BLaER1 treated with 17β-estradiol and CSF1 and Interleukin-3, amounts not matched to agents 10 nM and 100 nM (cell line): ENCODE results near the gene MUS81.
"Not testable (repeated sequence)": the region's sequence is repeated elsewhere in the genome, so short reads cannot be mapped to it uniquely, and the experiment has no call there.

Experiments
- H3K27ac ChIP-seq, 11 experiments: shearing (Covaris generic); formaldehyde crosslinking; 2 replicates each; pipeline ENCODE4 v1.8.1; 2022
- H3K27me3 ChIP-seq, 11 experiments: shearing (Covaris generic); formaldehyde crosslinking; 2 replicates each; pipeline ENCODE4 v1.8.1; 2022
- H3K36me3 ChIP-seq, 11 experiments: shearing (Covaris generic); formaldehyde crosslinking; 2 replicates each; pipeline ENCODE4 v1.8.1; 2022
- H3K4me1 ChIP-seq, 10 experiments: shearing (Covaris generic); formaldehyde crosslinking; 2 replicates each; pipeline ENCODE4 v1.8.1; 2022
- H3K4me2 ChIP-seq, 11 experiments: shearing (Covaris generic); formaldehyde crosslinking; 2 replicates each; pipeline ENCODE4 v1.8.1; 2022
- H3K4me3 ChIP-seq, 10 experiments: shearing (Covaris generic); formaldehyde crosslinking; 2 replicates each; pipeline ENCODE4 v1.8.1; 2022
- H3K9ac ChIP-seq, 11 experiments: shearing (Covaris generic); formaldehyde crosslinking; 2 replicates each; pipeline ENCODE4 v1.8.1; 2022
- H3K9me3 ChIP-seq, 11 experiments: shearing (Covaris generic); formaldehyde crosslinking; replicated peaks in 1 of 11; 2 replicates each; pipeline ENCODE4 v1.8.1; 2022
- H4K20me1 ChIP-seq, 11 experiments: shearing (Covaris generic); formaldehyde crosslinking; 2 replicates each; pipeline ENCODE4 v1.8.1; 2022
- Cebpa-rat ChIP-seq, 11 experiments: shearing (Covaris generic); IDR thresholded peaks; 2 replicates each; pipeline ENCODE4 v1.8.1; 2022

The MUS81 gene

DNA sequence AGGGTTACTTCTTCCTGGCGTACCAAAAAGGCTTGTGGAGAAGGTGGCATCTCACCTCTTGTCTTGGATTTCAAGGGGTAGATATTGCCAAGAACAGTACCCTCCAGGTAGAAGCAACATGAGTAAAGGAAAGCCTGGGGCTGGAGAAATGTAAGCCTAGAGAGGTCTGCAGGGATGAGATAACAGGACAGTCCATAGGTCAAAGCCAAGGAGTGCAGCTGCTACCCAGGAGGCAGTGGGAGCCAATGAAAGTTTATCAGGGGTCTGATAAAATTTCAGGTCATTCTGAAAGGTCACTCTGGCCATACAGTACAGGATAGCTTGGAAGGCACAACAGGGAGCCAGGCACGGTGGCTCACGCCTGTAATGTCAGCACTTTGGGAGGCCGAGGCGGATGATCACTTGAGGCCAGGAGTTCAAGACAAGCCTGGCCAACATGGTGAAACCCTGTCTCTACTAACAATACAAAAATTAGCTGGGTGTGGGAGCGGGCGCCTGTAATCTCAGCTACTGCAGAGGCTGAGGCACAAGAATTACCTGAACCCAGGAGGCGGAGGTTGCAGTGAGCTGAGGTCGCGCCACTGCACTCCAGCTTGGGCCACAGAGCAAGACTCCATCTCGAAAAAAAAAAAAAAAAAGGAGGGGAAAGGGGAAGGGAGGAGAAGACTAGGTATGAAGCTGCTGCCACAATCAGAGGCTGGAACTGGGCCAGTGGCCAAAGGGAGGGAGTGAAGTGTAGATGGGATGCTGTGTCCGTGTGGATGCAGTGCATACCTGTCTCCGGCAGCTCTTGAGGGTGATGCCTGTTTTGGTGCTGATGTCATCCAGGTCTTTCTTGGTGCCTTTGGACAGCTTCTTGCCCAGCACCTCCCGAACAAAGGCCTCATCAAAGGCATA is 26.8 kb downstream of the MUS81 start:
- Histone ChIP-seq H3K36me3 (peaks cover 41 to 54% (median 49%) of the 10 kb centered on the region in 11 experiments), H3K4me3 (peak overlapping the region; percentile 61 to 98 (median 85)), H3K27ac (peak overlapping the region in 9 of 11 experiments; percentile 79 to 94 (median 87); a peak in 16 of 22 replicates), H4K20me1 (peaks cover 0 to 63% (median 42%) of the 10 kb centered on the region in 11 experiments; a peak in 17 of 22 replicates), H3K27me3 (no peaks in the 10 kb centered on the region), H3K9me3 (no peaks in the 10 kb centered on the region), H3K9ac (peak overlapping the region; percentile 69 to 98 (median 89)), H3K4me2 (peak overlapping the region; percentile 94 to 98 (median 97)), H3K4me1 (peaks cover 57 to 72% (median 67%) of the 10 kb centered on the region in 10 experiments)
- no peak for TF ChIP-seq Cebpa-rat (IDR thresholded peaks at IDR 0.05)

DNA sequence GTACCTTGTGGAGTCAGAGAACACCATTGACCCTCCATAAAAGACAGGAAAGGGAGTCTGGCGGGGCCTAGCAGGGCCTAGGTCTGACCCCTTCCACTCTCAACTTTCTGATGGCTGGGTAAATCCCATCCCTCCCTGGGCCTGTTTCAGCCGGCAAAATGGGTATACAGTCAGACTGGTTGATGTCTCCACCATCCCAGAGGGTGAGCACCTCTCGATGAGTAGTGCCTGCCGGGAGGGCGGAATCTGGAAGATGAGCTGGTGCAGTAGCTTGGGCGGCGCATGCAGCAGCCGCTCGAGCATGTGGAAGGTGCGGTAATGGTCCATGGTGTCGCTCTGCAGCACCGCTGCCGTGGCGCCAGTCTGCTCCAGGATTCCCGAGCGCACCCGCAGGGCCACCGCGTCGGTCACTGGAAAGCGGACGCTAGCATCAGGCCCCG is 27.5 kb downstream of the MUS81 start:
- H3K9me3 ChIP-seq, result no peaks in the 10 kb centered on the region
- no peak for TF ChIP-seq Cebpa-rat (IDR thresholded peaks at IDR 0.05)
- H3K9ac ChIP-seq, result peak overlapping the region; percentile 69 to 98 (median 89)

DNA sequence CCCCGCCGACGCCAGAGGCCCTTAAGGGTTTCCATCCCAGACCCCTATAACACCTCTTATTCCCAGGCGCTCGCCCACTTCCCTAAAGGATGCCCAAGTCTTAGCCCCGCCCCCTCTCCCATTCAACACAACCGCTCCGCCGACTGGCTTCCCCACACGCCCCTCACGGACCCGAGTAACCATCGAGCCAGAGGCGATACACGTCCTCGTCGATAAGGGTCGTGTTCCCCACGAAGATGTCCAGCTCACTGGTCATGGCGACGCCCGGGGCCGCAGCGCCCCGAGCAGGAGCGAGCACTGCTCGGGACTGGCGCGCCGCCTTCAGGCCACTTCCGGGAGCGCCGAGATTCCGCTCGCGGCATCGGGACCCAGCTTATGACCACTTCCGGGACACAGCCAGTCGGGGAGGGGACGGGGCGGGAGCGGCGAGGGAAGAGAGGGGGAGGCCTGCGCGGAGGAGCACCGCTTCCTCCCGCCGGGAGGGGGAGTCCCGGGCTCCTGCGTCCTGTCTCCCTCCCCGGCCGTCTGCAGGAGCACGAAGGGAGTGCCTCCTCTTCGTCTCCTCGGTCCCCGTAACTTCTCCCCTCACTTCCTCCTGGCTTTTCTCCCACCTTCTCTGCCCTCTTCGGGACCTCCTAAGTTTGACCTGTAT is 28.1 kb downstream of the MUS81 start, which contains the start of gene FIBP:
TSS of gene FIBP (minus strand) at position 309 of the 652 bp plus-strand sequence. CDS start at position 256, 53 bp downstream.
- no peaks in the 10 kb centered on the region for H3K9me3 ChIP-seq
- H3K4me1 ChIP-seq, result peaks cover 63 to 78% (median 74%) of the 10 kb centered on the region in 10 experiments
- H3K4me3 ChIP-seq, result peak within 1 kb of the TSS; percentile 61 to 98 (median 85)
- peak within 1 kb of the TSS; percentile 82 to 98 (median 89) for H3K9ac ChIP-seq
- no peaks in the 10 kb centered on the region for H3K27me3 ChIP-seq
- peak within 1 kb of the TSS; percentile 79 to 94 (median 87) for H3K27ac ChIP-seq
- peaks cover 29 to 50% (median 38%) of the 10 kb centered on the region in 11 experiments for H3K36me3 ChIP-seq
- H4K20me1 ChIP-seq, result peaks cover 0 to 70% (median 47%) of the 10 kb centered on the region in 11 experiments; a peak in 18 of 22 replicates
- no peak for TF ChIP-seq Cebpa-rat (IDR thresholded peaks at IDR 0.05)
- H3K4me2 ChIP-seq, result peak within 1 kb of the TSS; percentile 94 to 99 (median 97)

More for the DNA sequence above, 27.5 kb downstream of the MUS81 start:
- peaks cover 59 to 73% (median 69%) of the 10 kb centered on the region in 10 experiments for H3K4me1 ChIP-seq
- H3K4me2 ChIP-seq, result peak overlapping the region; percentile 94 to 98 (median 97)
- H3K36me3 ChIP-seq, result peaks cover 34 to 52% (median 43%) of the 10 kb centered on the region in 11 experiments
- peak overlapping the region; percentile 61 to 98 (median 85) for H3K4me3 ChIP-seq
- no peaks in the 10 kb centered on the region for H3K27me3 ChIP-seq
- H3K27ac ChIP-seq, result peak overlapping the region; percentile 6 to 94 (median 87); a peak in 21 of 22 replicates
- H4K20me1 ChIP-seq, result peaks cover 0 to 70% (median 49%) of the 10 kb centered on the region in 11 experiments; a peak in 18 of 22 replicates

DNA sequence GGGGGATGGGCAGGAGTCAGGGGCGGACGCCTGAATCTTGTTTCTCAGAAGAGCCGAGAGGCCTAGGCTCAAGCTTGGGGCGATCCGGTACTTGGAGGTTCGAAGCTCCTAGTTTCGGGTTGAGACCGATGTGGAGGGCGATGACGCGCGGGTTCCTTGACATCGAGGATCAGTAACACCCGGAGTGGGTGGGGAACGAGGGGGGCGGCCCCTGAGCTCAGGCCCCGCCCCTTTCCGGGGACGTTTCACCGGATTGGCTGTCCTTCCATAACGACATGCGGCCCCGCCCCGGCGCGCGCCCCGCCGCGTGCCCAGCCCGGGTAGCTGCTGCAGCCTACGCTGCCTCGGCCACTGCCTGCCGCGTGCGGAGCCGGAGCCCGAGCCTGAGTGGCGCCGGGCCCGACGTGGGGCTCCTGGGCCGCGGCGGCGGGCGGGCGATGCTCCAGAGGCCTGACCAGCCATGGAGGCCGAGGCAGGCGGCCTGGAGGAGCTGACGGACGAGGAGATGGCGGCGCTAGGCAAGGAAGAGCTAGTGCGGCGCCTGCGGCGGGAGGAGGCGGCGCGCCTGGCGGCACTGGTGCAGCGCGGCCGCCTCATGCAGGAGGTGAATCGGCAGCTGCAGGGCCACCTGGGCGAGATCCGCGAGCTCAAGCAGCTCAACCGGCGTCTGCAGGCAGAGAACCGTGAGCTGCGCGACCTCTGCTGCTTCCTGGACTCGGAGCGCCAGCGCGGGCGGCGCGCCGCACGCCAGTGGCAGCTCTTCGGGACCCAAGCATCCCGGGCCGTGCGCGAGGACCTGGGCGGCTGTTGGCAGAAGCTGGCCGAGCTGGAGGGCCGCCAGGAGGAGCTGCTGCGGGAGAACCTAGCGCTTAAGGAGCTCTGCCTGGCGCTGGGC is 30.3 kb downstream of the MUS81 start, which contains the start of gene CCDC85B:
TSS of gene CCDC85B (plus strand) at position 350 of the 895 bp plus-strand sequence. CDS start at position 461, 111 bp downstream.
- Histone ChIP-seq H3K27me3 (no peaks in the 10 kb centered on the region), H3K4me1 (peaks cover 72 to 81% (median 78%) of the 10 kb centered on the region in 10 experiments), H3K9me3 (no peaks in the 10 kb centered on the region), H3K27ac (peak within 1 kb of the TSS; percentile 79 to 94 (median 88); a peak in 21 of 22 replicates), H3K4me2 (peak within 1 kb of the TSS; percentile 92 to 99 (median 95)), H4K20me1 (peaks cover 0 to 62% (median 31%) of the 10 kb centered on the region in 11 experiments; a peak in 18 of 22 replicates), H3K36me3 (peaks cover 12 to 31% (median 18%) of the 10 kb centered on the region in 11 experiments; a peak in 20 of 22 replicates), H3K4me3 (peak within 1 kb of the TSS; percentile 73 to 98 (median 87)), H3K9ac (peak within 1 kb of the TSS; percentile 84 to 98 (median 89))
- no peak for TF ChIP-seq Cebpa-rat (IDR thresholded peaks at IDR 0.05)

DNA sequence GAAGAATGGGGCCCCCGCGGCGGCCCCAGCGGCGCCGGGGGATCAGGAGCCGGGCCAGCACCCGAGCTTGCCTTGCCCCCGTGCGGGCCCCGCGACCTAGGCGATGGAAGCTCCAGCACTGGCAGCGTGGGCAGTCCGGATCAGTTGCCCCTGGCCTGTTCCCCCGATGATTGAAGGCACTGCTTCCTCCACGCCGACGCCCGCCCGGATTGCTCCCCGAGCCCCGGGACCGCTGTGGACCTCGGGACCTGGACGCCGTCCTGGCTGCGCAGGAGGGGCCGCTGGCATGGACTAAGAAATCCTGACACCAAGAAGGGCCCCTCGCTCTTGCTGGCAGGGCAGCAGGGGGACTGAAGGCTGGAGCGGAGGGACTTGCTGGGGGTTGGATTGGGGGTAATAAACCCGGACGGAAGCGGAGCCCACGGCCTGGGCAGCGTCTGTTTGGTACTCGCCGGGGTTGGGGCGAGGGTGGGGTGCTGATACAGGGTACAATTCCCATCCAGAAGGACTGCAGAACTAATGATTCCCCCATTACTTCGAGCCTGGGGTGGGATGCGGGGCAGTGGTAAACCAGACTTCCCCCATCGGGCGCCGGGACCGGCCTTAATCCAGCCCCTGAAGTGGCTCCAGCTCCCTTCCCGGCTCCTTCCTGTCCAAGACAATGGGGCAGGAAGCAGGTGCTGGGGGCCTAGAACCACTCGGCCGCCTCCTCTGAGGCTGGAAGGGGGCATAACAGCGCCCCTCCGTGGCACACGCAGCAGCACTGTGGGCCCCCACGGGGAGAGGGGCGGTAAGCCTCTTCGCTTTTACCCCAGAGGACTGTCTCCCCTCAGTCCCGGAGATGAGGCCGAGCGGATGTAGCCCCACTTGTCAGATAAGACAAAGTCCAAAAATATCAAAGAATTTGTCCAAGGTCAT is 31.2 kb downstream of the MUS81 start:
- peaks cover 3 to 31% (median 9%) of the 10 kb centered on the region in 11 experiments; a peak in 19 of 22 replicates for H3K36me3 ChIP-seq

DNA sequence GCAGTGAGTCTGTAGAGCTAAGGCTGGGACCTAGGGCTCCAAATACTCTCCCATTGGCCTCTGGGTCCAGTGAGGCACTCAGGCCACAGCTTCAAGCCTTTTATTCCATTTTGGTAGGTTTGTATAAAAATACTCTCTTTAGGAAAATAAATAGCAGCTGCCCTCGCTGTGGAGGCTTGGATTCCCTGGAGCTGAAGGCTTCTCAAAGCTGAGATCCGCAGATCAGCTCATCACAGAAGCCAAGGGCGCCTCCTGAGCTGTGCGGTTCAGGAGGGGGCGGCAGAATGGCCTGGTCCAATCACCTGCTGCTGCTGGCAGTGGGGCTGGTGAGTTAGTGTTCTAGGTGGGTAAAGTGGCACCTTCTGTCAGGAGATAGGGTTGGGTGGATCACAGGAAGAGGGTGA is 31.9 kb downstream of the MUS81 start:
- H3K4me2 ChIP-seq, result peak overlapping the region; percentile 92 to 99 (median 95)
- peak overlapping the region; percentile 73 to 98 (median 87) for H3K4me3 ChIP-seq
- H3K9ac ChIP-seq, result peak overlapping the region; percentile 84 to 98 (median 89)
- peaks cover 0 to 56% (median 31%) of the 10 kb centered on the region in 11 experiments; a peak in 18 of 22 replicates for H4K20me1 ChIP-seq
- H3K27ac ChIP-seq, result peak overlapping the region; percentile 22 to 94 (median 88); a peak in 21 of 22 replicates
- peaks cover 0 to 31% (median 4%) of the 10 kb centered on the region in 11 experiments; a peak in 12 of 22 replicates for H3K36me3 ChIP-seq
- not testable (repeated sequence) for H3K9me3 ChIP-seq, H3K27me3 ChIP-seq
- H3K4me1 ChIP-seq, result peaks cover 57 to 78% (median 70%) of the 10 kb centered on the region in 10 experiments

More for the DNA sequence above, 31.2 kb downstream of the MUS81 start:
- Histone ChIP-seq H4K20me1 (peaks cover 0 to 57% (median 30%) of the 10 kb centered on the region in 11 experiments; a peak in 18 of 22 replicates), H3K27me3 (no peaks in the 10 kb centered on the region), H3K4me2 (peak overlapping the region; percentile 92 to 99 (median 95)), H3K27ac (peak overlapping the region; percentile 22 to 94 (median 88); a peak in 21 of 22 replicates), H3K9me3 (no peaks in the 10 kb centered on the region), H3K9ac (peak overlapping the region; percentile 84 to 98 (median 89)), H3K4me3 (peak overlapping the region; percentile 73 to 98 (median 87)), H3K4me1 (peaks cover 64 to 80% (median 73%) of the 10 kb centered on the region in 10 experiments)
- TF ChIP-seq Cebpa-rat (IDR thresholded peaks at IDR 0.05), result no peak
